SK-N-SH treated with all-trans-retinoic acid at 6 μM for 48 hours (cell line): ENCODE measurements around the gene FBP2.

Experiments used
- ARNTL ChIP-seq: fragments of 450-650 bp; formaldehyde crosslinking; IDR thresholded peaks from 2 replicates; pipeline ENCODE4 v1.5.0; 2020; ENCODE audit warnings: low read depth, mild to moderate bottlenecking, moderate library complexity, borderline replicate concordance
- ESRRG ChIP-seq: fragments of 250-450 bp; sonication (Bioruptor Pico); IDR thresholded peaks from 2 replicates; pipeline ENCODE4 v1.6.1; 2021; ENCODE audit warnings: mild to moderate bottlenecking
- TCF4 ChIP-seq: fragments of 250-450 bp; sonication (Bioruptor Pico); IDR thresholded peaks from 2 replicates; pipeline ENCODE4 v1.8.0; 2021; ENCODE audit warnings: mild to moderate bottlenecking, moderate library complexity, borderline replicate concordance
- TOX ChIP-seq: fragments of 250-450 bp; sonication (Bioruptor Pico); IDR thresholded peaks from 2 replicates; pipeline ENCODE4 v1.8.0; 2021; ENCODE audit warnings: mild to moderate bottlenecking, moderate library complexity, borderline replicate concordance
- ZFP3 ChIP-seq: fragments of 250-450 bp; sonication (Bioruptor Pico); IDR thresholded peaks from 2 replicates; pipeline ENCODE4 v1.5.0; 2020; ENCODE audit warnings: mild to moderate bottlenecking, moderate library complexity
- ZNF70 ChIP-seq: fragments of 450-650 bp; formaldehyde crosslinking; IDR thresholded peaks from 2 replicates; pipeline ENCODE4 v1.5.0; 2020; ENCODE audit warnings: mild to moderate bottlenecking, moderate library complexity

- TF ChIP-seq ZNF70 (no peak), TCF4 (CRISPR knock-in tag) (no peak), TOX (no peak), ARNTL (CRISPR knock-in tag) (no peak), ZFP3 (CRISPR knock-in tag) (no peak), ESRRG (CRISPR knock-in tag) (no peak)
Measured at GRCh38 chr9:94526951-94527350, 66.7 kb downstream of the FBP2 start.
